ENCODE data around the gene CD1C. TPM values are rescaled to one million over a fixed set of nuclear protein-coding genes. Genes with fewer than 3 reads are reported as not detected.

The CD1C gene
- total RNA-seq, 1 experiment from 2014 or later, result not detected

DNA sequence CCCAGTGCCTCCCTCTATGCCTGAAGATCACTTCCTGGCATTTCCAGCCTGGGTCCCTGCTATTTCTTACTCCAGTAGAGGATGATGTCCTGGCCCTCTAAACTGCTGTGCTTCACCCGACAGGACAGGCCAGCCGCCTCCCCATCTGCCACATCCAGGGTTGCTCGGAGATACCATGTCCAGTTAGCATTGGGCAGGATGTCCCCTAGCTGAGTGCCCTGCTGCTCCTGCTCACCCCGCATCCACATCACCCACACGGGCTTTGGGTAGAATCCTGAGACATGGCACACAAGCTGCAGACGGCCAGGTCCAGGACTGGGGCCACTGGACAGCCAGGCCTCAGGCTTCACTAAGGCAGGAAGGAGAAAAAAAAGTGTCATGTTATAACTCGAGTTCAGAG is 39.6 kb downstream of the CD1C start:
- DNase-seq (ENCODE audit: low read depth), result no peak

DNA sequence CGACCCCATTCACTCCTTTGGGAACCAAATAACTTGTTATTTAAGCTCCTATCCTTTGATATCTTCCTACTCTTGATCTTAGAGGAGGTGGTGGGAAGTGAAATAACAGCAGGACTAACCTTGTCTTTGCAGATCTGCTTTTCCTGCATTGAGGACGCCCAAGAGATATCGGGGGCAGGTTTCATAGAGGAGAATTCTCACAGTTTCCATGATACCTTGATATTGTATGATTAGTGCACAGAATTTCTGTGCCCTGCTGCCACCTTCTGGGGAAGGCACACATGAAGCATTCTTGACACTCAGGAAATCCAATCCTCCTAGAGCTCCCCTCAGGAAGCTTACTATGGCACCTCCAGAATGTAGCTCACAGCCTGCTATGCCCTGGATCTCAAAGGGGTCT is 40.0 kb downstream of the CD1C start:
- peak; percentile 17 for DNase-seq (ENCODE audit: low read depth)

DNA sequence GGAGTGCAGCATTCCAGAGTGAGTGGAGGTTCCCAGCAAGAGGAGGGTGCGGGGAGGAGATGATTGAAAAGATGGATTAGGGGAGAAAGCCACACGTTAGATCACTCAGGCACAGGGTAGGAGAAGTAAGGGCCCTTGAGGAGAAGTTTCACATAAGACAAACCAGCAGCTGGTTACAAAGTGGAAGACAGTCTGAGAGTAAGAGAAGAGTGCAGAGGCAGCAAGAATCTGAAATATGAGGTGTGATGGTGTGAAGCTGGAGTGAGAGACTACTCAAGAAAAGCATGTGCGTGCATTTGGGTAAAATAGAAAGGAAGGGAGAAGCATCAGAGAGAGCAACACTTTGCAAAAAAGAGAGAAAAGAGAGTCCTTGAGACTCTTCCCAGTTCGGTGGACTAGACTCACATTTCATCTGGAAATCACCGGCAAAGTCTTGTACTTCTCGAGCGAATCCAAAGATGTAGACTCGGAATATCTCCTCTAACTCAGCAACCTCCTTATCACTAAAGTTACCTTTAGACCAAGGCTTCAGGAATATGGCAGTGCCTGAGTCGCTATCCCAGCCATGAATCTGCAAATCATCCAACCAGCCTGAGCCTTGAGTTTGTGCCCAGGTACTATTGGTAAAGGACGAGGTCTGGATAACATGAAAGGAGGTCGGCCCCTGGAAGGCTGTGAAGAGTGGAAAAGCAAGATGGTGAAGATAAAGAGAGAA is 40.8 kb downstream of the CD1C start:
- DNase-seq (ENCODE audit: low read depth), result no peak

DNA sequence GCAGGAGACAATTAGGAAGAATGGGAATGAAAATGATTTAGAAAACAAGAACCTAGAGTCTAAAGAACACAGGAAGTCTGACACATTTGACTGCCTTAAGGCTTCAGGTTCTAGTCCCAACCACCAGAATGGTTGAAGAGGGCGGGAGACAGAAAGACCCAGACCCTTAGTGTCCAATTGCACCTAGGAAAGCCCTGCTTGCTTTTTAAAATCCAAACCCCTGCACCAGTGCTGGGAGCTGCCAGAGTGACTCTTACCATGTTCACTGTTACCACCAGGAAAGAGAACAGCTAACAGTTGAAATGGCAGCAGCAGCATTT is 41.3 kb downstream of the CD1C start:
- no peak for DNase-seq (ENCODE audit: low read depth)

DNA sequence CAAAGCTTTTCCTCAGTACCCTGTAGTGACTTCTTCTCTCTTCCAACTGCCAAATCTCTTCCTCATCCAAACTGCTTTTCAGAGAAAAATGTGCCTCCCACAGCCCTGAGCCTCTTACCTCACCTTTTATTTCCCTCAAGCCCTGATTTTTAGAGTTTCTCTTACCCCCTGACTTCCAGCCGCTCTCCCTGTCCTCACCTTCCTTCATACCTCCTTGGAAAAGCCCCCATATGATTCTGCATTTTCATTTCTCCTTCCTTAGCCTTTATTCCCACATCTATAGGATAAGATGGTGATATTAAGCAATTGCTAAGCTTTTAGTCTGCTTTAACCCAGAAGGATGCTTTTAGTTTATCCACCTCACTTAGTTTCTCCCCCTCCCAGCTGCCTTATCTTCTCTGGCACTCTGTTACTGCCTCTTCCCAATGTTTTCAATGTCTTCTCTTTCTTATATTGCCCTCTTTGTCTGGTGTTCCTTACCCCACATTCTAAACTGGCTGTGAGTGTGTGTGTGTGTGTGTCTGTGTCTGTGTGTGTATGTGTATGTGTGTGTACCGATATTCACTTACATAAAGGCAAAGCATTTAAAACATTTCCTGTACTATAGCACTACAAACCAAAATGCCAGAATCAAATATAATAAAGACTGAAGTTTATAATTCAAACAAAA is 41.9 kb downstream of the CD1C start, which contains the start of gene CD1B:
Gene CD1B (minus strand): TSS at position 51 of the 670 bp plus-strand sequence. CDS start 108 bp downstream, outside the sequence.
- DNase-seq (ENCODE audit: low read depth), result no peak

DNA sequence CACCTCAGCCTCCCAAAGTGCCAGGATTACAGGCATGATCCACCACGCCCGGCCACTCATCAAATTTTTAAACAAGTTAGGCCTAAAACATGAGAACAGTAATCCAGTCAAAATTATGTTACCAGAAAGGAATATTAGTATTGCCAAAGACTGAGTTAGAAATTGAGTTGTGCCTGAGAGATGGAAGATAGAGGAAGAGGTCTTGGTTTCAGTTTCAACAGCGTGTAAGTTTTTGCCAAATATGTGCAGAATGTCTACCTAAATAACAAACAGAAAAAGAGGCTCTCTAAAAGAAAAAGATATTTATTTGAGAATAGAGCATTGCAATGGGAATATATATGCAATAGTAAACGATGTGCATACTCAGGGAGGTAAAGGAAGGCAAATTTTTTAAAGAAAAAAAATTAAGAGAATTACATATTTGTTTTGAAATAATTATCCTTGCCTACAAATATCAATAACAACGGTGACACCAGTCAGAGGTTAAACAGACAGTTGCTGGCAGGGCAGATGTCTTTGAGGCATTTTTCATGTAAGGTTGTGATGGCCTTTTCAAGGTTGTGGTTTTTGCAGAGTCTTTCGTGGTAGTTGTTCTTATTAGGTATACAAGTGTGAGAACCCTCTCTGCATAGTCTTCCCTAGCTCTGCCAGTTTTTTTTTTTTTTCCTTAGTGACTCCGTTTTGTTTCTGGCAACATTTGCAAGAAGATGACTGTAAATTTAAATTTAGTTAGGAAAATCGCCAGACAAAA is 43.9 kb downstream of the CD1C start:
- DNase-seq (ENCODE audit: low read depth), result no peak

DNA sequence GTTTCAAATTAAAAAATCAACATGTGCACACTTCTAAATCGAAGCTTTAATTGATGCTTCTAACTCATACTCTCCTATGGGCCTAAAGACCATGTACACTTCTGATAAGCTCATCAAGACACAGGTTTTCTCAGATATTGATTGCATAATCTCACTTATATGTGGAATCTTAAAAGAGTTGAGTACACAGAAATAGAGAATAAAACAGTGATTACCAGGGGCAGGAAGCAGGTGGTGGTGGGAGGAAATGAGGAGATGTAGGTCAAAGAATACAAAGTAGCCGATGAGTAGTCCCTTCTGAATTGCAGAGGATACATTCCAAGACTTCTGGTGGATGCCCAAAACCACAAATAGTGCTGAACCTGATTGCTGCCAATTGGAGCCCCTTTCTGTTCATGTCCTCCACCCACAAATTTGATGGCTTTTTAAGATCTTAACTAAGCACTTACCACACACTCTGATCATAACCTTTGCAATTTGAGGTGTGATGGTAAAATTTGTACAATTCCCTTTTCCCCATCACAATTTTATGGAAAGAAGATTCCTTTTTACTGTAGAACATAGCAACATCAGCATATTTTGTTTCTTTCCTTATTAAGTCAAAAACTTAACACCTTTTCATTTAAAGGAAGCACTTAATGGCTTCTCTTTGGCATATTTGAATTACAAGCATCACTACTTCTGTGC is 44.9 kb downstream of the CD1C start:
- DNase-seq (ENCODE audit: low read depth), result peak; percentile 7

DNA sequence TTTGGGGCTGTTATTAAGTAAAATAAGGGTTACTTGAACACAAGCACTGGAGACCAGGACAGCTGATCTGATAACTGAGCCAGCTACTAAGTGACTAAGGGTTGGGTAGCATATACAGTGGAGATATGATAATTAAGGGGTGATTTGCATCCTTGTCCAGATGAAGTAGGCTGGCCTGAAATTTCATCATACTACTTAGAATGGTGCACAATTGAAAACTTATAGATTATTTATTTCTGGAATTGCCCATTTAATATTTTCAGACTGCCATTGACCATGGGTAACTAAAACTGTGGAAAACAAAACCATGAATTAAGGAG is 45.5 kb downstream of the CD1C start:
- DNase-seq (ENCODE audit: low read depth), result no peak

DNA sequence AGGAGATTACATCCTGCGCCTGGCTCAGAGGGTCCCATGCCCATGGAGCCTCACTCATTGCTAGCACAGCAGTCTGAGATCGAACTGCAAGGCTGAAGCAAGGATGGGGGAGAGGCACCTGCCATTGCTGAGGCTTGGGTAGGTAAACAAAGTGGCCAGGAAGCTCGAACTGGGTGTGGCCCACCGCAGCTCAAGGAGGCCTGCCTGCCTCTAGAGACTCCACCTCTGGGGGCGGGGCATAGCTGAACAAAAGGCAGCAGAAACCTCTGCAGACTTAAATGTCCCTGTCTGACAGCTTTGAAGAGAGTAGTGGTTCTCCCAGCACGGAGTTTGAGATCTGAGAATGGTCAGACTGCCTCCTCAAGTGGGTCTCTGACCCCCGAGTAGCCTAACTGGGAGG is 46.7 kb downstream of the CD1C start:
- peak; percentile 21 for DNase-seq (ENCODE audit: low read depth)

Other genes with a start within 250 kb of the CD1C start
- 0.34 and 0.98 TPM in 2 replicates for gene CD1D, start 109.0 kb upstream of the CD1C start, total RNA-seq (2014; rRNA removed; shearing (Covaris generic))
- not detected in 2 replicates for gene CD1A, start 35.5 kb upstream of the CD1C start, total RNA-seq (2014; rRNA removed; shearing (Covaris generic))
- not detected in 2 replicates for gene CD1B, start 41.6 kb downstream of the CD1C start, total RNA-seq (2014; rRNA removed; shearing (Covaris generic))
- not detected in 2 replicates for gene CD1E, start 64.0 kb downstream of the CD1C start, total RNA-seq (2014; rRNA removed; shearing (Covaris generic))
- not detected in 2 replicates for gene OR10T2, start 109.5 kb downstream of the CD1C start, total RNA-seq (2014; rRNA removed; shearing (Covaris generic))
- gene OR10K2, start 136.3 kb downstream of the CD1C start, total RNA-seq (2014; rRNA removed; shearing (Covaris generic)), result not detected in 2 replicates
- not detected in 2 replicates for gene OR10K1, start 171.9 kb downstream of the CD1C start, total RNA-seq (2014; rRNA removed; shearing (Covaris generic))
- gene OR10R2, start 182.3 kb downstream of the CD1C start, total RNA-seq (2014; rRNA removed; shearing (Covaris generic)), result not detected in 2 replicates

Measured in Daoy (cell line).